ENCODE results near the gene C1orf226.

C1orf226 gene

GRCh38 chr1:162397943-162398560 lies 16.5 kb downstream of the C1orf226 start:
- no peaks in the 10 kb centered on the region; the same call in 1 of the 2 replicates for H3K27me3 ChIP-seq
- no peak overlapping the region for H3K4me3 ChIP-seq (ENCODE audit: low read depth, low read length)
- H3K9me3 ChIP-seq, result no peaks in the 10 kb centered on the region
- no peak for DNase-seq
- TF ChIP-seq CTCF (IDR thresholded peaks at IDR 0.05; ENCODE audit: low read depth, low read length), result no peak
- no peaks in the 10 kb centered on the region for H3K4me1 ChIP-seq
- no peaks in the 10 kb centered on the region for H3K36me3 ChIP-seq

GRCh38 chr1:162398999-162399580 lies 17.6 kb downstream of the C1orf226 start:
- H3K4me1 ChIP-seq, result no peaks in the 10 kb centered on the region
- H3K4me3 ChIP-seq (ENCODE audit: low read depth, low read length), result no peak overlapping the region
- no peak for TF ChIP-seq CTCF (IDR thresholded peaks at IDR 0.05; ENCODE audit: low read depth, low read length)
- H3K27me3 ChIP-seq, result no peaks in the 10 kb centered on the region; the same call in 1 of the 2 replicates
- DNase-seq, result no peak
- H3K9me3 ChIP-seq, result peaks cover 3% of the 10 kb centered on the region; the same call in 1 of the 2 replicates
- no peaks in the 10 kb centered on the region for H3K36me3 ChIP-seq

- Histone ChIP-seq H3K36me3 (no peaks in the 10 kb centered on the region), H3K27me3 (no peaks in the 10 kb centered on the region; the same call in 1 of the 2 replicates), H3K4me1 (no peaks in the 10 kb centered on the region), H3K4me3 (ENCODE audit: low read depth, low read length) (no peak overlapping the region), H3K9me3 (peaks cover 3% of the 10 kb centered on the region; the same call in 1 of the 2 replicates)
- DNase-seq, result no peak
- TF ChIP-seq CTCF (IDR thresholded peaks at IDR 0.05; ENCODE audit: low read depth, low read length), result no peak
These were observed 19.3 kb downstream of the C1orf226 start for GRCh38 chr1:162400790-162401355.

- TF ChIP-seq CTCF (IDR thresholded peaks at IDR 0.05; ENCODE audit: low read depth, low read length), result no peak
- H3K9me3 ChIP-seq, result peaks cover 3% of the 10 kb centered on the region; the same call in 1 of the 2 replicates
- no peaks in the 10 kb centered on the region for H3K36me3 ChIP-seq
- DNase-seq, result no peak
- no peak overlapping the region for H3K4me3 ChIP-seq (ENCODE audit: low read depth, low read length)
- no peaks in the 10 kb centered on the region for H3K4me1 ChIP-seq
- H3K27me3 ChIP-seq, result no peaks in the 10 kb centered on the region
These were observed 23.1 kb downstream of the C1orf226 start for GRCh38 chr1:162404550-162405160.

- no peak overlapping the region for H3K4me3 ChIP-seq (ENCODE audit: low read depth, low read length)
- no peaks in the 10 kb centered on the region for H3K4me1 ChIP-seq
These were observed 24.3 kb downstream of the C1orf226 start for GRCh38 chr1:162405800-162406199.

More at GRCh38 chr1:162405800-162406199, 24.3 kb downstream of the C1orf226 start:
- H3K36me3 ChIP-seq, result no peaks in the 10 kb centered on the region
- DNase-seq, result no peak
- H3K27me3 ChIP-seq, result no peaks in the 10 kb centered on the region
- no peak for TF ChIP-seq CTCF (IDR thresholded peaks at IDR 0.05; ENCODE audit: low read depth, low read length)
- peaks cover 3% of the 10 kb centered on the region; the same call in 1 of the 2 replicates for H3K9me3 ChIP-seq
